ENCODE results near the gene ARHGAP25. TPM values are rescaled to one million over a fixed set of nuclear protein-coding genes. Genes with fewer than 3 reads are reported as not detected.
A peak's percentile ranks its signal among the peaks of the same experiment; 100 is the strongest.

ARHGAP25 gene
- total and polyA plus RNA-seq, 2 donors from 2014 or later: 6.3 to 20.4 TPM

- Histone ChIP-seq H3K9ac (ENCODE audit: low read length in 3 of 3) (no peak overlapping the region), H3K4me1 (ENCODE audit: control insufficient read depth in 2 of 3, insufficient read depth in 2 of 3, low read depth in 1 of 3, low read length in 3 of 3) (peaks cover 0 to 15% (median 0%) of the 10 kb centered on the region in 3 donors), H3K27ac (ENCODE audit: low read depth in 2 of 2, low read length in 2 of 2) (peak overlapping the region in 1 of 2 donors; percentile 44), H3K36me3 (ENCODE audit: control insufficient read depth in 2 of 3, insufficient read depth in 3 of 3, low read length in 3 of 3) (no peaks in the 10 kb centered on the region), H3K9me3 (ENCODE audit: control insufficient read depth in 2 of 3, insufficient read depth in 1 of 3, low read length in 3 of 3) (no peaks in the 10 kb centered on the region), H3K4me3 (ENCODE audit: low read length in 3 of 3) (no peak overlapping the region), H3K27me3 (ENCODE audit: control insufficient read depth, insufficient read depth, low read length) (no peaks in the 10 kb centered on the region)
- TF ChIP-seq, protein P1, sequence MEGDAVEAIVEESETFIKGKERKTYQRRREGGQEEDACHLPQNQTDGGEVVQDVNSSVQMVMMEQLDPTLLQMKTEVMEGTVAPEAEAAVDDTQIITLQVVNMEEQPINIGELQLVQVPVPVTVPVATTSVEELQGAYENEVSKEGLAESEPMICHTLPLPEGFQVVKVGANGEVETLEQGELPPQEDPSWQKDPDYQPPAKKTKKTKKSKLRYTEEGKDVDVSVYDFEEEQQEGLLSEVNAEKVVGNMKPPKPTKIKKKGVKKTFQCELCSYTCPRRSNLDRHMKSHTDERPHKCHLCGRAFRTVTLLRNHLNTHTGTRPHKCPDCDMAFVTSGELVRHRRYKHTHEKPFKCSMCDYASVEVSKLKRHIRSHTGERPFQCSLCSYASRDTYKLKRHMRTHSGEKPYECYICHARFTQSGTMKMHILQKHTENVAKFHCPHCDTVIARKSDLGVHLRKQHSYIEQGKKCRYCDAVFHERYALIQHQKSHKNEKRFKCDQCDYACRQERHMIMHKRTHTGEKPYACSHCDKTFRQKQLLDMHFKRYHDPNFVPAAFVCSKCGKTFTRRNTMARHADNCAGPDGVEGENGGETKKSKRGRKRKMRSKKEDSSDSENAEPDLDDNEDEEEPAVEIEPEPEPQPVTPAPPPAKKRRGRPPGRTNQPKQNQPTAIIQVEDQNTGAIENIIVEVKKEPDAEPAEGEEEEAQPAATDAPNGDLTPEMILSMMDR (IDR thresholded peaks at IDR 0.05; ENCODE audit: borderline replicate concordance, extremely low read depth, insufficient read depth): no peak
- intact Hi-C loops (cut with DNase I): no loop called here
- no peak for FAIRE-seq
- no peak for DNase-seq
Observed at GRCh38 chr2:68765739-68766375, 31.2 kb downstream of the ARHGAP25 start.

GRCh38 chr2:68766376-68766845 lies 31.8 kb downstream of the ARHGAP25 start:
- Histone ChIP-seq H3K4me1 (ENCODE audit: control insufficient read depth in 2 of 3, insufficient read depth in 2 of 3, low read depth in 1 of 3, low read length in 3 of 3) (peaks cover 0 to 19% (median 1%) of the 10 kb centered on the region in 3 donors), H3K9me3 (ENCODE audit: control insufficient read depth in 2 of 3, insufficient read depth in 1 of 3, low read length in 3 of 3) (no peaks in the 10 kb centered on the region), H3K9ac (ENCODE audit: low read length in 3 of 3) (no peak overlapping the region), H3K36me3 (ENCODE audit: control insufficient read depth in 2 of 3, insufficient read depth in 3 of 3, low read length in 3 of 3) (no peaks in the 10 kb centered on the region), H3K4me3 (ENCODE audit: low read length in 3 of 3) (no peak overlapping the region), H3K27ac (ENCODE audit: low read depth in 2 of 2, low read length in 2 of 2) (no peak overlapping the region), H3K27me3 (ENCODE audit: control insufficient read depth, insufficient read depth, low read length) (no peaks in the 10 kb centered on the region)
- peak in 1 of 5 donors; percentile 13 for DNase-seq
- intact Hi-C loops (cut with DNase I): no loop called here
- no peak for FAIRE-seq
- TF ChIP-seq, protein P1 (IDR thresholded peaks at IDR 0.05; ENCODE audit: borderline replicate concordance, extremely low read depth, insufficient read depth): no peak

DNA sequence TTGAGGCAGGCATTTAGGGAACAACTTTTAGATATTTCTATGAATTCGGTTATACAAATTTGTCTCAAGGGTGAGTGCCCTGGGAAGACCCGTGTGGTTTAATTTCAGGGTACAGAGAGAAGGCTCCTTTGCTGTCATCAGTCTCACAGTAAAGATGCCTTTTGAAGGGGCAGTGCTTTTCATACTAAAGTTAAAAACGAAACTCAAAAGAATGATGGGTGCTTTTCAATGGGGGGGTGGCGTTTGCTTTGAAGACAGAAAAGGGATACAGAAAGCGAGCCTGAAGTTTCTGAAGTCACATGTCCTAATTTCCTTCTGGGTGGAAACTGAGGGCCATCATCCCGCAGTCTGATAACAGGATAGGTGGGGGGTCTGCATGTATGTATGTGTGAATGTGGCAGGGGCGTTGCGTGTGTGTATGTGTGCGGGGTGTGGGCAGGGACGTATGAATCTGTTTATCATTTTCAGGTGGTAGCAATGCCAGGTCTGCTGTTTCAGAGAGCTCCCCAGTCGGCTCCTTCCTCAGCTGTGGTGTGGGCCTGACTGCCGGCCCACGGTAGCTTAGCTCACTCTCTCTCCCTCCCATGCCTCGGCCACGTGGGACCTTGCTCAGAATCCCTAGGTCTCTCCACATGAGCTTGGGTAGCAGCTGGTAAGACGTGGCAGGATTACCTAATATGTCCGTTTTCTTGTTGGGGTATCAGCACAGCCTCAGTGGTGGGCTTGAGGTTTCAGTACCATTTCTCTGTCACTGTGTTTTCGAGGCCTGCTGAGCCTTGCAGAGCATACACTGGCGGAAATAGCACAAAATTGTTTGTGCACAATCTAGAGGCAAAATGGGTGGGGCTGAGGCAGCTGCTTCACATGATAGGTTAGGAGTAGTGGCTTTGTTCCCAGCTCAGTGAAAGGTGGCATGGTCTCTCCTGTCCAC lies 32.7 kb downstream of the ARHGAP25 start:
- no peak overlapping the region for H3K4me3 ChIP-seq (ENCODE audit: low read length in 3 of 3)
- H3K9ac ChIP-seq (ENCODE audit: low read length in 3 of 3): no peak overlapping the region
- H3K9me3 ChIP-seq (ENCODE audit: control insufficient read depth in 2 of 3, insufficient read depth in 1 of 3, low read length in 3 of 3): no peaks in the 10 kb centered on the region
- no peaks in the 10 kb centered on the region for H3K36me3 ChIP-seq (ENCODE audit: control insufficient read depth in 2 of 3, insufficient read depth in 3 of 3, low read length in 3 of 3)
- H3K27me3 ChIP-seq (ENCODE audit: control insufficient read depth, insufficient read depth, low read length): no peaks in the 10 kb centered on the region
- peaks cover 0 to 24% (median 5%) of the 10 kb centered on the region in 3 donors for H3K4me1 ChIP-seq (ENCODE audit: control insufficient read depth in 2 of 3, insufficient read depth in 2 of 3, low read depth in 1 of 3, low read length in 3 of 3)
- DNase-seq: no peak
- intact Hi-C loops (cut with DNase I): no loop called here
- H3K27ac ChIP-seq (ENCODE audit: low read depth in 2 of 2, low read length in 2 of 2): peak overlapping the region in 1 of 2 donors; percentile 26
- TF ChIP-seq, protein P1 (IDR thresholded peaks at IDR 0.05; ENCODE audit: borderline replicate concordance, extremely low read depth, insufficient read depth): no peak
- FAIRE-seq: no peak
